Activated B cell treated with CpG ODN at 0.5 μM for 24 hours (primary cell): ENCODE data around the gene PLA2R1. TPM values are rescaled to one million over a fixed set of nuclear protein-coding genes. Genes with fewer than 3 reads are reported as not detected.

Experiments
- ATAC-seq: fragments of 200-7000 bp; cut with Tn5 transposase; one replicate; pipeline ENCODE4 v1.10.0; 2021; ENCODE audit warnings: low read depth, mild to moderate bottlenecking, moderate library complexity
- CTCF ChIA-PET: fragments of 350-600 bp; sonication (Branson Sonifier 250); formaldehyde crosslinking; loops from one replicate; lab custom pipeline; 2021; ENCODE audit warnings: antibody characterized with exemption; lab: Charles Lee
- POLR2A ChIA-PET: fragments of 350-600 bp; sonication (Branson Sonifier 250); formaldehyde crosslinking; loops from one replicate; lab custom pipeline; 2021; ENCODE audit warnings: antibody characterized with exemption; lab: Charles Lee
- DNase-seq: peaks from one replicate; pipeline ENCODE4 v3.0.0; 2022
- H3K27ac Mint-ChIP-seq: one replicate; pipeline ENCODE4 v1.8.0; 2020; ENCODE audit warnings: mixed read lengths
- H3K27me3 Mint-ChIP-seq: one replicate; pipeline ENCODE4 v1.8.0; 2021; ENCODE audit warnings: mixed read lengths
- H3K36me3 Mint-ChIP-seq: one replicate; pipeline ENCODE4 v1.8.0; 2021; ENCODE audit warnings: low read depth, mixed read lengths
- H3K4me1 Mint-ChIP-seq: one replicate; pipeline ENCODE4 v1.8.0; 2021; ENCODE audit warnings: mixed read lengths
- H3K4me3 Mint-ChIP-seq: one replicate; pipeline ENCODE4 v1.8.0; 2020; ENCODE audit warnings: mild to moderate bottlenecking, mixed read lengths
- H3K9me3 Mint-ChIP-seq: one replicate; pipeline ENCODE4 v1.8.0; 2020; ENCODE audit warnings: mixed read lengths
- CTCF ChIP-seq: fragments of 200-600 bp; IDR thresholded peaks from one replicate; pipeline ENCODE4 v1.8.0; 2022; ENCODE audit warnings: antibody characterized with exemption, mild to moderate bottlenecking
- intact Hi-C: fragments of 100-400 bp; cut with micrococcal nuclease; formaldehyde crosslinking; loops from one replicate; pipeline ENCODE4 v1.15.1; 2024
- total RNA-seq: library from RNA; stranded (reverse); gene quantifications from 2 replicates; pipeline ENCODE4 v1.2.3, GENCODE V29; 2022

Gene PLA2R1
- total RNA-seq, 1 donor from 2014 or later, result not detected

- no peak for DNase-seq
Observed at GRCh38 chr2:160010361-160011145, 51.9 kb downstream of the PLA2R1 start.

GRCh38 chr2:160007111-160007510 is 55.3 kb downstream of the PLA2R1 start:
- POLR2A ChIA-PET, result no interaction called here
- CTCF ChIA-PET, result no interaction called here
- Mint-ChIP-seq H3K4me3 (no peak overlapping the region), H3K9me3 (peaks cover 2% of the 10 kb centered on the region), H3K27me3 (peaks cover 8% of the 10 kb centered on the region), H3K27ac (no peak overlapping the region), H3K36me3 (no peaks in the 10 kb centered on the region), H3K4me1 (no peaks in the 10 kb centered on the region)
- ATAC-seq, result no peak
- intact Hi-C loops, result no loop called here
- no peak for DNase-seq
- no peak for TF ChIP-seq CTCF

More at GRCh38 chr2:160010361-160011145, 51.9 kb downstream of the PLA2R1 start:
- Mint-ChIP-seq H3K9me3 (peaks cover 2% of the 10 kb centered on the region), H3K27ac (no peak overlapping the region), H3K4me3 (no peak overlapping the region), H3K27me3 (peaks cover 11% of the 10 kb centered on the region), H3K36me3 (no peaks in the 10 kb centered on the region), H3K4me1 (no peaks in the 10 kb centered on the region)
- no peak for ATAC-seq
- TF ChIP-seq CTCF, result no peak
- CTCF ChIA-PET, result no interaction called here
- POLR2A ChIA-PET, result no interaction called here
- intact Hi-C loops, result no loop called here

GRCh38 chr2:160006475-160006874 is 55.9 kb downstream of the PLA2R1 start:
- DNase-seq (no peak), ATAC-seq (no peak)
- Mint-ChIP-seq H3K4me3 (no peak overlapping the region), H3K27me3 (peaks cover 10% of the 10 kb centered on the region), H3K27ac (no peak overlapping the region), H3K4me1 (no peaks in the 10 kb centered on the region), H3K36me3 (no peaks in the 10 kb centered on the region), H3K9me3 (peaks cover 2% of the 10 kb centered on the region)
- ChIA-PET POLR2A (no interaction called here), CTCF (no interaction called here)
- intact Hi-C loops, result no loop called here
- TF ChIP-seq CTCF, result no peak

- peaks cover 2% of the 10 kb centered on the region for H3K9me3 Mint-ChIP-seq
- TF ChIP-seq CTCF, result no peak
- CTCF ChIA-PET, result no interaction called here
- H3K27me3 Mint-ChIP-seq, result peaks cover 10% of the 10 kb centered on the region
- intact Hi-C loops, result no loop called here
- no peaks in the 10 kb centered on the region for H3K4me1 Mint-ChIP-seq
- H3K36me3 Mint-ChIP-seq, result no peaks in the 10 kb centered on the region
- DNase-seq (no peak), ATAC-seq (no peak)
- POLR2A ChIA-PET, result no interaction called here
- no peak overlapping the region for H3K27ac Mint-ChIP-seq
- no peak overlapping the region for H3K4me3 Mint-ChIP-seq
Observed at GRCh38 chr2:160005908-160006307, 56.5 kb downstream of the PLA2R1 start.

- no peaks in the 10 kb centered on the region for H3K4me1 Mint-ChIP-seq
- ATAC-seq (no peak), DNase-seq (no peak)
- H3K27me3 Mint-ChIP-seq, result peaks cover 8% of the 10 kb centered on the region
- H3K27ac Mint-ChIP-seq, result no peak overlapping the region
- no peak overlapping the region for H3K4me3 Mint-ChIP-seq
- no peaks in the 10 kb centered on the region for H3K36me3 Mint-ChIP-seq
- ChIA-PET CTCF (no interaction called here), POLR2A (no interaction called here)
- intact Hi-C loops, result no loop called here
- peaks cover 5% of the 10 kb centered on the region for H3K9me3 Mint-ChIP-seq
- no peak for TF ChIP-seq CTCF
Observed at GRCh38 chr2:160005476-160005875, 56.9 kb downstream of the PLA2R1 start.
